Measurements from ENCODE around the gene MTHFS.
A peak's percentile ranks its signal among the peaks of the same experiment; 100 is the strongest.
"Not testable (repeated sequence)": the region's sequence is repeated elsewhere in the genome, so short reads cannot be mapped to it uniquely, and the experiment has no call there.

MTHFS gene

DNA sequence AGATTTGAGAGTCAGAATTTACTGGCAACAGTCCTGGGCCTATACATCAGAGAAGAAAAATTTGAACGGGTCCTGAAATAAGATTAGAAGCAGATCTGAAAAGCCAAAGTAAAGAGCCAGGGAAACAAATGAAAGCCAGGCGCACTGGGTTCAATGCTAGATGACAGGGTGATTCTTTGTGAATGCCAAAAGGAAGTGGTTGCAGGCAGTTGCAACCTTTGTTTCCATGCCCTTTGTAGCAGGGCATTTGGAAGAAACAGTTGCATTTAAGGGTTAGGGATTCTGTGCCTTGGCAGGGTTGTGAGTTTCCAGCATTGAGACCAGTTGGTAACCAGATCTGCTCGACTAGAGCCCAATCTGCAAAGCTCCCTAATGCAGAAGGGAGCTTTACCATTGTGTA lies 36.4 kb upstream of the MTHFS start:
- TF ChIP-seq, protein P1, sequence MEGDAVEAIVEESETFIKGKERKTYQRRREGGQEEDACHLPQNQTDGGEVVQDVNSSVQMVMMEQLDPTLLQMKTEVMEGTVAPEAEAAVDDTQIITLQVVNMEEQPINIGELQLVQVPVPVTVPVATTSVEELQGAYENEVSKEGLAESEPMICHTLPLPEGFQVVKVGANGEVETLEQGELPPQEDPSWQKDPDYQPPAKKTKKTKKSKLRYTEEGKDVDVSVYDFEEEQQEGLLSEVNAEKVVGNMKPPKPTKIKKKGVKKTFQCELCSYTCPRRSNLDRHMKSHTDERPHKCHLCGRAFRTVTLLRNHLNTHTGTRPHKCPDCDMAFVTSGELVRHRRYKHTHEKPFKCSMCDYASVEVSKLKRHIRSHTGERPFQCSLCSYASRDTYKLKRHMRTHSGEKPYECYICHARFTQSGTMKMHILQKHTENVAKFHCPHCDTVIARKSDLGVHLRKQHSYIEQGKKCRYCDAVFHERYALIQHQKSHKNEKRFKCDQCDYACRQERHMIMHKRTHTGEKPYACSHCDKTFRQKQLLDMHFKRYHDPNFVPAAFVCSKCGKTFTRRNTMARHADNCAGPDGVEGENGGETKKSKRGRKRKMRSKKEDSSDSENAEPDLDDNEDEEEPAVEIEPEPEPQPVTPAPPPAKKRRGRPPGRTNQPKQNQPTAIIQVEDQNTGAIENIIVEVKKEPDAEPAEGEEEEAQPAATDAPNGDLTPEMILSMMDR (conservative IDR thresholded peaks at IDR 0.05): no peak
- H3K27ac ChIP-seq: no peak overlapping the region

DNA sequence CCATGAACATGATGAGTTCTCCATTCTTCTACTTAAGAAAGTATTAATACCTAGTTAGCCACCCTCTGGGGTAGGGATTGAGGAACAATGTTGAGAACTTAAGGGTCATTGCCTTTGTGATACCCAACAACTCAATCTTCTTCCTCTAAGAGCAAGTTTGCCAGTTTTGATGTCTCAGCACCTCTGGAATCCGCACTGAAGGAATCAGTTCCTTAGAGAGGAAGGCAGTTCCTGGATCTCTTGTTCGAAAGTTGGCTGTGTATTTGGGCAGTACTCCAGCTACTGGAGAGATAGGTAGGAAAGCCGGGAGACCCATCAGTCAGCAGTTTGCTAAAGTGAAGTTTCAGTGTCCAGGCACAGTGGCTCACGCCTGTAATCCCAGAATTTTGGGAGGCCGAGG lies 35.6 kb upstream of the MTHFS start:
- TF ChIP-seq, protein P1 (conservative IDR thresholded peaks at IDR 0.05): no peak
- peak overlapping the region; percentile 6; the same call in 1 of the 2 replicates for H3K27ac ChIP-seq

DNA sequence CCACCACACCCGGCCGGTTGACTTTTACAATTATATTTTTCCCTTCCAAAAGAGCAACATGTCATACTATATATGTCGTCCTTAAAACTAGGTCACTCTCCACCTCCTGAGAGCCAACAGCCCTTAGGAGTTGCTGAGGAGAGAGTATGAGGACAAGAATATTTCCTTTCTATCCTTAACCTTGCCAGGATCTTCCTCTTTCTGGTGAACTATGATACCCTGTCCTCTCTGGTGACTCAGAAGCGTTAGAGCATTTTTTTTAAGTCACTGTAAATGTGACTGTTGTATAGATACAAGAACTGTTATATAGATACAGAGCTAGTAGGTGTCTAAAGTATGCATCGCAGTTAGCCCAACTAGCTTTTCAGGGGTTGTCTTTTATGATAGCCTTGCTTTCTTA lies 33.7 kb upstream of the MTHFS start:
- no peak overlapping the region for H3K27ac ChIP-seq
- TF ChIP-seq, protein P1 (conservative IDR thresholded peaks at IDR 0.05): no peak

DNA sequence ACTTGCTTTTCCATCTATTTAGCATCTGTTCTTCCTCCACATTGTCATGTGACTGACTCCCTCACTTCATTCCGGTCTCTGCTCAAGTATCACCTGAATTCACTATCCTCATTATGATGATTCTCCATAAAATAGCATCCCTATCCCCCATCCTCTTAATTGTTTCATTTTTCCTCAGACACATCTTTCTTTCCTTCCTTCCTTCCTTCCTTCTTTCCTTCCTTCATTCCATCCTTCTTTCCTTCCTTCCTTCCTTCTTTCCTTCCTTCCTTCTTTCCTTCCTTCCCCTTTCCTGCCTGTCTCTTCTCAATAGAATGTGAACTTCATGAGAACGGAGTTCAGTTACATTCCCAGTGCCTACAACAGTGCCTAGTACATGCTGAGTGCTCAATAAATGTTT lies 32.6 kb upstream of the MTHFS start:
- no peak overlapping the region for H3K27ac ChIP-seq
- TF ChIP-seq, protein P1 (conservative IDR thresholded peaks at IDR 0.05): no peak

DNA sequence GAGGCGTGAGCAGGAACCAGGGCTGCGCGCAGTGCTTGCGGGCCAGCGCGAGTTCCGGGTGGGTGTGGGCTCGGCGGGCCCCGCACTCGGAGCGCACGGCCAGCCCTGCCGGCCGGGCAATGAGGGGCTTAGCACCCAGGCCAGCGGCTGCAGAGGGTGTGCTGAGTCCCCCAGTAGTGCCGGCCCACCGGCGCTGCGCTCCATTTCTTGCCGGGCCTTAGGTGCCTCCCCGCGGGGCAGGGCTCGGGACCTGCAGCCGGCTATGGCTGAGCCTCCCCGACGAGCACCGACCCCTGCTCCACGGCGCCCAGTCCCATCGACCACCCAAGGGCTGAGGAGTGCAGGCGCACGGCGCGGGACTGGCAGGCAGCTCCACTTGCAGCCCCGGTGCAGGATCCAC lies 29.3 kb upstream of the MTHFS start:
- H3K27ac ChIP-seq: not testable (repeated sequence)

DNA sequence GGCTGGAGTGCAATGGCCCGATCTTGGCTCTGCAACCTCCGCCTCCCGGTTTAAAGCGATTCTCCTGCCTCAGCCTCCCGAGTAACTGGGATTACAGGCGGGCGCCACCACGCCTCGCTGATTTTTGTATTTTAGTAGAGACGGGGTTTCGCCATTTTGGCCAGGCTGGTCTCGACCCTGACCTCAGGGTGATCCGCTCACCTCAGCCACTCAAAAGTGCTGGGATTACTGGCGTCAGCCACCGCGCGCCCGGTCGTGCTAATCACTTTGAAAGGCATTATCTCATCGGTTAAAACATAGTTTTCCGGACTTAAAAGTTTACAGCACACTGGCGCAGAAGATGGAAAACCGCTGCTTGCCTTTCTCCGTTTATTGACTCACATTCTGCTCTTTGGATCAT lies 27.6 kb upstream of the MTHFS start:
- TF ChIP-seq, protein P1 (conservative IDR thresholded peaks at IDR 0.05): no peak
- H3K27ac ChIP-seq: peak overlapping the region; percentile 100

DNA sequence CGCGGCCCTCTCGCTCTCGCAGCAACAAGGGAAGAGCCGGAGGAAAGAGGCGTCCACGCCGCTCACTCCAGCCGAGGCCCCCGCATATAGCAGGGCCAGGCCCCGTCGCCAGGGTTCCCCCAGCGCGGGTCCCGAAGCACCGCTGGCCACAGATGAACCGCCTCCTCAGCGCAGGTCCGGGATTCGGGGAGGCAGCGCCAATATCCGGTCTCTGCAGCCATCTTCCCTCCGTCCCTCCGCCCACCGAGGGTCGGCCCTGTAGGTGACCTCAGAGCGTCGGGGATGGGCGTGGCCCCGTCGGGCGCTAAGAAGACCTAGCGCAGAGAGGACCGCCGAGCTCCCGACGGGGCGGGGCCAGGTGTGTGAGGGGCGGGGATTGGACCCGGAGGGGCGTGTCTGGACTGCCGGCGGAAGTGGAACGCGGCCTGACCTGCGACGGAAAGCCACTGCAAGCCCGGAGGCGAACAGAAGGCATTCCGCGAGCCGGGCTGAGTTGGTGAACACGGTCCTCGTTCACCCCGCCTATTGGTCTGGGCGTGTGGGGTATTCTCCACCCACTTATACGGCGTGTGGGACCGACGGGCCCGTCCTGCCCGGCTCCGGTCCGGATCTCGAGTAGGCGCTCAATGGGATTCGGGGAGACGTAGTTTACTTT lies 26.8 kb upstream of the MTHFS start:
- peak overlapping the region; percentile 100 for H3K27ac ChIP-seq
- TF ChIP-seq, protein P1 (conservative IDR thresholded peaks at IDR 0.05): no peak

DNA sequence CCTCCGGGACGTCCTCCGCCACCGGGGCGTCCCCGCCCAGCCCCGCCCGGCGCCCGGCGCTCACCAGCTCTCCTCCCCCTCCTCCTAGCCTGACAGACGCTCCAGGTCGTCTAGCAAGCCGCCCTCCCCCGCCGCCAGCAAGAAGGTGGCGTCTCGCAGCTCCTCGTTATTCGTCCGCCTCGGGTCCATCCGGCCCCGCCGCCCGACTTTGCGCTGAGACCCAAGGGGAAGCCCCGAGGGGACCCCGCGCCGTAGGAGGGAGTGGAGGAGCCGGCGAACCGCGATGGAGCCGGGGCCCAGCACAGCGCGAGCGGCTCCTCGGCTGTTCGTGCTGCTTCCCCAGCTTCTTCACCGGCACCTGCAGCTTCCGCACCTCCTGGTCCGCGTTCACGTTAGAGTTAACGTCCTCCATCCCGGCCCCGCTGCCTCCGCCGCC lies 26.3 kb upstream of the MTHFS start:
- TF ChIP-seq, protein P1 (conservative IDR thresholded peaks at IDR 0.05): no peak; the same call in 1 of the 2 replicates
- H3K27ac ChIP-seq: peak overlapping the region; percentile 100

All from VCaP (cell line).